ENCODE results near the gene SLC8A3.

Gene SLC8A3

DNA sequence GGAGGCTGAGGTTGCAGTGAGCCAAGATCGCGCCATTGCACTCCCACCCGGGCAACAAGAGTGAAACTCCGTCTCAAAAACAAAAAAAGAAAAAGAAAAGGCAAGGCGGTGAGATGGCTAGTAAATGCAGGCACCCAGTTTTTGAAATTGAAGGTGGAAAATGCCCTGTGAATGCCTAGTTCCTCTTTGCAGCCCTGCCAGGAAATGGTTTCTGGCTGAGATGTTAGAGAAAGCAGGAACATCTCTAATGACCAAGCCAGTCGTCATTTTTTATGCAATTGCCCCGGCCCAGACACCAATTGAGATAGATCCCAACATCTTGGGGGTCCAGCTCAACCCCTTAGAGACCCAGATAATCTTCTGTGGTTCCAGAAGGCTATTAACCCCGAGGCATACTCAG lies 17.0 kb downstream of the SLC8A3 start:
- no peak for DNase-seq

DNA sequence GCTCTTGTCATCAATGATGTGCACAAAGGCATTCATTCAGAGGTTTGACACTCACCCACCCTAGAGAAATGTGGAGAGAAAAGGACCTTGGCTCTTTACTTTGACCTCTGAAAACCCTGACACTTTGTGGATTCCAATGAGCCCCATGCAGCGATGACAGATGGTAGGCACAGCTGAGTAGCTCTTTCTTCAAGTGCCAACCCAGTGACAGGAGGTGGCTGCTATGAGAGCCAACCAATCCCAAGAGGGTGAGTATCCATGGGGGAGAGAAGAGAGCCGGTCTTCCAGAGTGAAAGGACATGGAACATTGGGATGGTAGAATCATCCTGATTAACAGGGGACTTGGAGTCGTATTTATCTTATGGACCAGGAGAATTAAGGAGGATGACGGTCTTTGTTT lies 17.8 kb downstream of the SLC8A3 start:
- no peak for DNase-seq

DNA sequence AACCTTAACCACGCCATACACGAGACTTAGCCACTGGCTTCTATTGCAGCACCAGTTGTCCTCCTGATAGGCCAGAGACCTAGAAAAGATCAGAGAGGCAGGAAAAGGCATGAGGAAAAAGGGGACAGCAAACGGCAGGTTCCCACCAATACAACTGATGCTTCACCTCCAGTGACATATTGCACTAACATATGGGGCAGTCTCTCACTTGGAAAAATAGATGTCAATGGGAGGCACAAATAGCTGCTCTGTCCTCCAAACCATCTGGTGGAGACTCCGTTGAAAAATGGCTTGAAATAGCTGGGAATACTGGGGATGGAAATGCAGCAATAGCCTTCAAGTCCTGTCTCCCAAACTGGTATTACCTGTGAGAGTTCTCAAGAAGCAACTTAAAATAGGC lies 20.3 kb downstream of the SLC8A3 start:
- DNase-seq: no peak

DNA sequence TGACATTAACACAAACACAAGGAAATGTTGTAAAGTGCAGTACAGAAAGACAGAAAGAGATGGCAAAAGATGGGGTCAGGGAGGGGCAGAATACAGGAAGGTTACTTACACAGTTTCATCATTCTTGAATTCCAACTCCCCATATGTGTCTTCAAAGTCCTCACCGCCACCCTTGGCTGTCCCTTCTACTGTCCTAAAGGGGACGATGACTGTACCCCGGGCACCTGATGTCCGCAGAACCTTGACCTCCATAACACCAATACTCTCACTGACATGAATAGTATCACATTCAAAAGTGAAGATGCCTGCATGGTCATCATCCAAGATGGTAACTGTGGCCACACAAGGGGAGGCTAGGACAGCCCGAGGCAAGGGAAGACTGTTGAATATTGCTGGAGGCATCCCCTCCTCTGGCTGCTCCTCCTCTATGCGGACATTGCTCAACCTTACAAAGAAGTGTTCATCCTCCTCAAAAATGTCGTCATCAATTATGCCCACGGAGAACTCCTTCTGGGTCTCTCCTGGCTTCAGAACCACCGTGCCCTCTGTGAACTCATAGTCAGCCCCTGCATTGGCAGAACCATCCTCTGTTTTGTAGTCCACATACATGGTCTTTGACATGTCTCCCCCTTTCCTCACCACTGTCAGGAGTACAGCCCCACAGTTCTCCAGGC lies 22.1 kb downstream of the SLC8A3 start:
- DNase-seq: no peak

DNA sequence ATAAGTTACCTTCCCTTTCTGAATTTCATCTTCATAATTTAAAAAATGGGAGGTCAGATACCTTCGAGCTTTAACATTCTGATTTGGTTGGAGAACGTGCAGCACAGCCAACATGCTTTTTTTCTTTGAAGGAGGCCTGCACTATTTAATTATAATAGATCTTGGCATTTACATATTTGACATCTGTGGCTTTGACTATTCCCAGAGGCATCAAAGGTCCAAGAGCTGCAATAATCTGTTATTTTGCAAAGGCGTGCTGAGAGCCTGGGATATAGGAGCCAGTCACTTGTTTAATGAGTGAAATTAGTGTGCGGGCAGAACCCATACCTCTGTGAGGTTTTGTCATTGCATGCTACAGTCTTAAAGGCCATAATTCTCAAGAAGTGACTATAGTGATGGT lies 26.4 kb downstream of the SLC8A3 start:
- no peak for DNase-seq

DNA sequence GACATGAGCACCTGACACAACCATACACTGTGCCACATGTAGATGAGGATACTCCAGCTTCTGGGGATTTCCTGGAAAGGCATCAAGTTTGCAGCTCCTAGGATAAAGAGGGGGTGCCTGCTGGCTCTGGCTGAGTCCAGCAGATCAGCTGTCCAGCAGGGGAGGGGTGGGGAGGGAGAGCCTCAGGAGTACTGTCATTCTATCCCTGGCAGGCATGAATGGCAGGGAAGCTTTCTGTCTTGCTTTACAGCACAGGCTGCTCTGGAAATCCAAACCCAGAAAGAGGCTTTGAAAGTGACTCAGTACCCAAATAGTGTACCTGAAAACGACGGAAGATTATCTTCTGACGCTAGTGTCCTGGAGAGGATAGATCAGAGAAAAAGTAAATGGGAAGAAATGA lies 32.2 kb downstream of the SLC8A3 start:
- no peak for DNase-seq

DNA sequence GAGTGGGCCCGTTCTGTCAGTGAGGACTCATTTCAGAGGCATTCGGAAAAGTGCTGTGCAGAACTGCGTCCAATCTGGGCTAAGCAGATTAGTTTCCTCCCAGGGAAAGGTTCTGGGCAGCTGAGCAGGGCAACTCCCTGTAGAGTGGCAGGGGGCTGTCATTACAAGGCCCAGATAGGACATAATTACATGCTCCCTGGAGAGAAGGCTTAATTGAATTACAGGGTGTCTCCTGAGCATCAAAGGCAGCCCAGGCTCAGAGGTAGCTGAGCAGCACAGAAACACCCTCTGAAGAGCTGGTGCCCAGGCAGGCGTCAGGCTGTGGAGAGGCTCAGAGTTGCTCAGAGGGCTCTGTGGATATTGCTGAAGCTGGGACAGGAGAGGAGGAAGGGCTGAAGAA lies 36.0 kb downstream of the SLC8A3 start:
- DNase-seq: no peak

DNA sequence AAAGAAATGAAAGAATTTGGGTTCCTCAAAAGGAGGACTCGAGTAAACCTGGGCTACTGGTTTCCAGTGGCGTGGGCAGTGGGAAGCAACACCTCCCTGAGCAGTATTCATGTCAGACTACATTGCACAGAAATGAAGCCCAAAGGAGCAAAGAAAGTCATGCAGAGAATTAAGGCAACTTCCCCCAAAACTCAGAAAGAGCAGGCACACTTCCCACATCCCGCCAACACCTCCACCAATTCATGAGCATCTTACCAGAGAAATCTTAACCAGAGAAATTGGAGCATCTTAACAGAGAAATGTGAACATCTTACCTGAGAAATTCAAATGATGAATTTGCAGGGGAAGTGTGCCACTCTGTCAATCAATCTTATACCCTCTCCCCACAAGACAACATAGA lies 36.7 kb downstream of the SLC8A3 start:
- DNase-seq: no peak

DNA sequence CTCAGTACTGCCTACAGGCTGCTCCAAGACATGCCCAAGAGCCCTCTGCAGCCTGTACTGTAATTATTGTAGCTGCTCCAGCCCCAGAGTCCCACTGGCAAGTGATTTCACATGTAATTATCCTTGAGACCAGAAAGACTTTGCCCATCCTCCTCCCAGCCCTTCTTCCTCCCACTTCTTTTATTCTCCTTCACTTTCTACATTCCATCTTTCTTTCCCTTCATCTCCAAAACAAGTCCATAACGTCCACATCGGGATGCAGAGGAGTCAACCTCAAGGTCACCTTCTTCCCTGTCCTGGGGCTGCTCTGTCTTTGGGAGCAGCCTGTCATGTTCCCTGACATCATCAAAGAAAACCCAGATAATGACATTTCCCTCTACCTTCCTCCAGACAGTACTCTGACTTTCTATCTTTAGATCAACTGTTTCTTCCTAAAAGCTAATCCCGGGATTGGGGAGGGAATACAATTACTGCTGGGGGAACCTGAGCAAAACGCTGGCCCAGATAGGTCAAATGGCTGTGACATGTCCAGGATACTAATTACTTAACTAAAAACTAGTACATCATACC lies 39.1 kb downstream of the SLC8A3 start:
- DNase-seq: no peak

DNA sequence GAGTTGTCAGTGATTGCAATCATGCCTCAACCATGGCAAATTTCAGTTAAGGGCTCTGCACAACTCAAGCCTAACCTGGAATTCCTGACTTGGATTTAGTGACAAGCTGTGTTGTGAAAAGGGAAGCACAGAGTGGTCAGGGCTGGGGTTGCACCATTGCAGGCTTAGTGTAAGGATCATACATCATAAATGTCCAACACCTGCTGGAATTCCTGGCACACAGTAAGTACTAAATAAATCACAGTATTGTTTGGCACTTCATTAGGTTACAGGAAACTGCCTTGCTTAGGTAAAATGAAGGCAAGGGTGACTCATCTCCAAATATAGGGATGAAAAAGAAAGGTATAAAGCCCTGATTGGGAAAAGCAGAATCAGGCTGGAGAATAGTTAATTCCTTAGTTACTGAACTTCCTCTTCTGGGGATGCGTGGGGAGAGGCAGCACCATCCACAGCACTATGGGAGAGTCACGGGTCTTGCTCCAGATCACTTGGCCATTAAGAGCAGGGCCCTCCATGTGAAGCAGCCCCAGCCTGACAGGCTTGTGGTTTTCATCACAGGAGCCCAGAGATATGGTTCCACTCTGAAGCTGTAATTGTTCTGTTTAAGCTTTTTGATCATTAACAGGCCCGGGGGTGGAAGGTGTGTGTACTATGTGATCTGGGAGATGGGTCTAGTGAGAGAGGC lies 39.7 kb downstream of the SLC8A3 start:
- no peak for DNase-seq

DNA sequence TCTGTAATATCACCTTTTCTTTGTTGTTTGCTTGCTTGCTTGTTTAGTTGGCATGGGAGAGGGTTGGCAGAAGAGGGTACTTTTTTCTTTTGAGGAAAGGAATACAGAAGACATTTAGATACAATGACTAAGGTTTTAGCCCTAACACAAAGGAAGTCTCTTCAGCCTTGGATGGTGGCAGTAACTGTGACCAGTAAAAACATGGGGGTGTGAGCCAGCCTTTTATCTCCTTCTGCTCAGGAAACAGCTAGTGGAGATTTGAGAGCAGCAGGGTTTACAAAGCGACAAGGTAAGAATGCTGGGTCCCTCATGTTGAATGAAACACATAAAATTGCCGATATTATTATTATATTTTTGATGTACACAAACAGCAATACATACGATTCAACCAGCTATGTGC lies 40.4 kb downstream of the SLC8A3 start:
- DNase-seq: no peak

DNA sequence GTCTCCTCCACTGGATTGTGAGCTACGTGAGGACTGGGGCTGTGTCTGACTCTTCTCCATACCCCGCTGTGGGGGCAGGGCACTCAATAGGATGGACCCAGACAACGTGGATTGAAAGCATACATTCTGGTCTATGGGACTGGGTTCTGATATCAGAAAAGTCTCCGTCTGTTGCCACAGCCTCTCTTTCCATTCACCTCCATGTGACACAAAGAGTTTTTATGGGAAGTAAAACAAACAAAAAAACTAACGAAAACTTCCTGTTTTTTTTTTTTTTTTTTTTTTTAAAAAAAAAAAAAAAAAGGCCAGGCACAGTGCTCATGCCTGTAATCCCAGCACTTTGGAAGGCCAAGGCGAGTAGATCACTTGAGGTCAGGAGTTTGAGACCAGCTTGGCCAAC lies 44.7 kb downstream of the SLC8A3 start:
- no peak for DNase-seq

DNA sequence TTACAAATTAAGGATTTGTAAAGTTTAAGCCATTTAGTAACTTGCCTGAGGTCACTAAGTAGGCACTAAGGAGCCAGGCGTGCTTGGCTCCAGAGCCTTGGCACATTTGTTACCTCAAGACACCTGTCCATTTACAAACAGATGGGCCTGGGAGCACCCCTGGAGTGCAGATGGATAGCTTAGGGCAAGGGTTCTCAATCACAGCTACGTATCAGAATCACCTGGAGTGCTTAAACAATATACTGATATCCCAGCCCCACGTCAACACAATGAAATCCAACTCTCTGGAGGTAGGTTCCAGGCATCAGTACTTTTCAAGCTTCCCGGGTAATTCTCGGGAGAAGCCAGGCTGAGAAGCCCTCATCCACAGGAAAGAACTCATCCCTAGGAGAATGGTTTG lies 45.4 kb downstream of the SLC8A3 start:
- no peak for DNase-seq

DNA sequence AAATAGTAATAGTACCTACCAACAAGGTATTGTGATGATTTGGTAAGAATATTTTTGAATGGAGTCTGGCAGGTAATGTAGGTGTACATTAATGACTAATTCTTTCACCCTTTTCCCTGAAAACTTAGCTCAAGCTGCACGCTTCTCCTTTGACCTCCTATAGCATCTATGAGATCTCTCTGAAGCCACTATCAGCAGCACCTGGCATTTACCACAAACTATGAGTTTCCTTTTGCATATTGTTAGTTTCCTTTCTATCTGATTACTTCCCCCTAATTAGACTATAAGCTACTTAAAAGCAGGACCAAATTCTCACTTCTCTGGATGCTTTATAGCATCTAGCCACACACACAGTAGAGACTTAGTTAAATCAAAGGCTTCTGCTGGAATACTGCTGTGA lies 48.1 kb downstream of the SLC8A3 start:
- DNase-seq: no peak

DNA sequence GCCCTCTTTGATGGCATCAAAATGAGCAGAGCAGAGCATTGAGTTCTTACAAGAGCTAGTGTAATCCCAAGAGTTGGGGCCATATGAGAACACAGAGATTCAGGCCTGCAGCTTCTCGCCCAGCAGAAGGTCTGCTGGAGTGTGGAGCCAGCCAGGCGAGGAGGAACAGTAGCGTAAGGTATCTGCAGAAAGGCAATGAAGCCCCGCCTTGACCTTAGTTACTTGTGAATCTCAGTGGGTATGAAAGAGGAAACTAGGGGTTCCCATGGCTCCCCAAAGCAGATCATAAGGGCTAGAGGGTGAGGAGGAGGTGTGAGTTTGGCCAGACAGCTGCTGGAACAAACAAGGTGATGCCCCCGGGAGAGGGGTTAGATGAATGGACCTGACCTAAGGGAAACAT lies 49.4 kb downstream of the SLC8A3 start:
- no peak for DNase-seq

DNA sequence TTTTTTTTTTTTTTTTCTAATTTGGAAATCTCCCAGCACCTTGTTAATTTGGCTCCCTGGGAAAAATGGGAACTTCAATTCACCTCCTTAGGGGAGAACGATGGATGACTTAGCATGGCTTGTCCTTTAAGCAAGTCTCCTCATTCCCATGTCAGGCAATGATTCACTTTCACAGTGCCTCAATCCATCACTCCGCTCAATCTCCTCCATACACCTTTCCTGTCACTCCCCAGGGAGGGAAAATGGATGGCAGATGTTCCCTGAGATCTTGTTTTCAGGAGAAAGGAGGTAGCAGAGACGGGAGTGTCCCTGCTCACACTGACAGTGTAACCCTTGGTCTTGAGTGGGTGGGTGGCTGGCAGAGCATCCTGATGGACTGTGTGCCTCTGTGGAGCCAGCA lies 51.0 kb downstream of the SLC8A3 start:
- DNase-seq: no peak

DNA sequence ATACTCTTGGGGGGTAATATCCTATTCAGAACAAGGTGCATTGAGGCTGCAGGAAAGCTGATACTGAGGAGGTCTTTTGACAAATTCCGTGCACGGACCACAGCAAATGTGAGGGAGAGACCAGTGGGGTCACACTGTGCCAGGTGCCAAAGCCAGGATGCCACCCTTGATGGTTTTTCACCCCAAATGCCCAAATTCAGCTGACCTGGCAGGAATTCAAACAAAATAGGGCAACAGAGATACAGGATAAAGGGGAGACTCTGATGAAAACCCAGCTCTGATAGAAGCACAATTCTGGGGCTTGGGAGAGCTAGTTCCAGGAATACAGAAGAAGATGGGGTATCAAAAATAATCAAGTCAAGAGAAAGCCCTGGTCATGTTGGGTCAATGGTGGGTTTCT lies 55.3 kb downstream of the SLC8A3 start:
- DNase-seq: no peak

DNA sequence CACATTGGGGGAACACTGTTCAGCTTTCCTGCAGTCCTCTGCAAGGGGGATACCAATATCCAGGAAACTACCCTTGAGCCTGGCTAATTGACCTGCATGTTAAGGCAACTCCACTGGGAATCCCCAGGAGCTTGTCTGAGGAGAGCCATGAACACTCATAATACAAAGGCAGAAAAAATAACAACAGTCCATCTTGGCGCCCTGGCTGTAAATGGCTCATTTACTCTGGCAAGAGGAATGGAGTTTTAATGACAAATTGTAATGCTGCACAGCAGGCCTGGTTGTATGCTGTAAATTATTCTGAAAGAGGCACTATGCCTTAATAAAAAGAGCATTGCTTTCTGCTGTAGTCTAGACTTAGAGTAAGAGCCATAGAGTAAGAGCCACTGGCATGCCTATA lies 58.3 kb downstream of the SLC8A3 start:
- DNase-seq: no peak

DNA sequence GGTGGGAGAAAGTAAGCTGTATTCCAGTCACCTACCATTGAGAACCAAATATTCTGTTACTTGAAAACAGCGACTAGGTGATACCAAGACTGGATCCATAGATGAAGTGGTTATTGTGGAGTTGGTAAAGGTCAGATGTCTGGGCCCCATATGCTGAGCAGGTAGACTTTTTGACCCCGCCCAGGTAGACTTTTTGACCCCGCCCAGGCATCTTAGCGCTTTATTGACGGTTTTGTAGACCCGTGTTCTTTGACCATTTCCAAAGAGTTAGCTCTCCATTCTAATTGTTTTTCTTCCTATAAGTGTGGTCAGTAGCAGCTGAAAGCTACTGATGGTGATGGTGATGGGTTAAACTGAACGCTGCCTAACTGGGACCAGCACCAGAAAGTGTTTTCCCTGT lies 61.6 kb downstream of the SLC8A3 start:
- DNase-seq: no peak

DNA sequence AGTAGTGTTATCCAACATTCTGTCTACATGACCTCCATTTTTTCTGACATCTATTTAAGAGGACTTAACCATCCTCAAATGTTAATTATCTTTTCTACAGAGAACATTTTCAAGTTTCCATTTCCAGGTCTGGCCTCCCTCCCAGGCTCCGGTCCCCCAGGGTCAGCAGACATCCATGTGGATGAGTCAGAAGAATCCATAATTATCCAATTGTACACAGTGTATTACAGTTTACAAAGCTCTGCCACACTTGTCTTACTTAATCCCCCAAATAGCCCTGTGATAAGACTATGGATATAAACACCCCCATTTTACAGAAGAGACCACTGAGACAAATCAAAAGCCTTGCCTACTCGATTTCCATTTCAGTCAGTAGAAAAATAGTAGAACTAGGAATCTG lies 65.0 kb downstream of the SLC8A3 start:
- DNase-seq: no peak

DNA sequence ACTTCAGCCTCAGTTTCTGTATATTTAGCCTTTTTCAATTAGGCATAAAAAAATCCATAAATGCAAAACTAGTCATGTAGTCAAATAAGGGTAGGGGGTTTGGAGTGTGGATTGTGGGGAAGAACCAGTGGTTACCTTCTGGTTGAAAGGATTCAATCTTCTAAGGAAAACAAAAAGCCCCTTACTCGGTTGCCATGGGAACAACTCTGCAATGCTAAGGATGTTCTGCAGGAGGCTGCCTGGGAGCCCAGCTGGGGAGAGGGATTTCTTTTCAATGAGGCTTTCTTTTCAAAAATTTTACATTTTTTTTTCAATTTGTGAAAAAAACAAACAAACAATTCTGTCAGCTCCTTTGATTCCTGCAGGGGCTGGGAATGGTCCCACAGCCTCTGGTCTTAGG lies 67.2 kb downstream of the SLC8A3 start:
- DNase-seq: no peak

DNA sequence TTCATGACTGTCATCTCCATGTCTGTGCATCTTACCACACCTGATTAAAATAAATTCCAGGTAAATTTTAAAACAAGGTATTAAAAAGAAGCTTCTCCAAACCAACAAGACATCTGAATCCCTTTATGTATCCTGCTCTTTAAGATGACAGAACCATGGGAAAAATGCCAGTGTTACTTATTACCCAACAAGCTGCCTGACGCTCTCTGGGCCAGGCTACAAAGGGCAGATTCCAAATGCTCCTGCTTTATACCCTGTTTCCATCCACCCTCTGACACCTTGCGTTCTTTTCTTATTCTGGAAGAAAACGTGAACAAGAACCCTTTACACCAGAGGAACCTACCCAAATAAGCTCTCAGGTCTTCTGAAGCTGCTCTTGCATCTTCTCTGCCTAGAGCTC lies 70.7 kb downstream of the SLC8A3 start:
- no peak for DNase-seq

DNA sequence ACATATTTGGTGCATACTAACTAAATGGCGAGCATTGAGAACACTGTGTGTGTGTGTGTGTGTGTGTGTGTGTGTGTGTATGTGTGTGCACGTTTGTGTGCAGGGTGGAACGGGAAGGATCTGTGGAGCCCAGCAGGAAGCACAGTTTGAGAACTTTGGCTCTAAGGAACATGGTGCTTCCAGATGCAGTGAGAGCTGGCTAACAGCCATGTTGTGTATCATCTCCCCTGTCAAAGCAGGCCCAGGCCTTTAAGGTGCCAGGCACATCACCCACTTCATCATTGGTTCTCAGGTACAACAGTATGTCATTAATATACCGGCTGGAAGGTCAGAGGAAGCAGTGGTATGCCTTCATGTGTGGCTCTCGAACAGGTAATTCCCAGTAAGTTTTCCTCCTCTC lies 72.5 kb downstream of the SLC8A3 start:
- DNase-seq: no peak

DNA sequence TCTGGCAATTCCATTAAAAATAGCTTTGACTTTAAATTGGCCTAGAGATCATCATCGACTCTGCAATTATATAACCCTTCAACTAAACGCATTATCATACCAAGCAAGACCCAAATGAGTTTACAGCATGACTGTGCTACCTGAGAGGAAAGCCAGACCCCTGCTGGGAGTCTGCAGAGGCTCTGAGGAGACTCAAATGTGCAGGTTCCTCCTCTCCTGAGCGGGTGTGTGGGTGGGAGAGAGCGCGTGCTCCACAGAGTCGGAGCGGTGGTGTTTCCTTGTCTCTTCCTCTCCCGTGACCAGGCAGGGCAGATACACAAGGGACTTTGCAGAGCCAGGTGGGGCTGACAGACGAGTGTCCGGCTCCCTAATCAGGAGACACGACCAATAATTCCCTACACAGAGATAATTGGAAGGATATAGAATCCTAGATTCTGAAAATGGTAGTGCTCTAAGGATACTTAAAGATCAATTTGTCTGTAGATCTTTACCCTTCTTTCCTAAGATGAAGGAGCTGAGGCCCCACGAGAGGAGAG lies 74.1 kb downstream of the SLC8A3 start:
- DNase-seq: no peak

DNA sequence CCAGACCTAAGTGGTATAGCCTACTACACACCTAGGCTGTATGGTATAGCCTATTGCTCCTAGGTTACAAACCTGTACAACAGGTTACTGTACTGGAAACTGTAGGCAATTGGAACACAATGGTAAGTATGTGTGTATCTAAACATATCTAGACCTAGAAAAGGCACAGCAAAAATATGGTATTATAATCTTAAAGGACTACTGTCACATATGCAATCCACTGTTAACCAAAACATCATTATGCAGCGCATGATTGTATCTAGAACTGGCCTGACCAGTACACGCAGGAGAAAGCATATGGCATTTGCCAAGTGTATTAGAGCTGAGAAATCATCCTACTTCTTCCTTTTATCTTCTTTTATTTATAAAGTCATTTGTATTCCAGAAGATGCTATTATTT lies 75.5 kb downstream of the SLC8A3 start:
- DNase-seq: no peak
